Measurements from ENCODE around the gene CAVIN1. TPM values are rescaled to one million over a fixed set of nuclear protein-coding genes. Genes with fewer than 3 reads are reported as not detected.

The CAVIN1 gene
- total RNA-seq, 2 experiments from 2014 or later: 5.1 to 5.3 TPM

DNA sequence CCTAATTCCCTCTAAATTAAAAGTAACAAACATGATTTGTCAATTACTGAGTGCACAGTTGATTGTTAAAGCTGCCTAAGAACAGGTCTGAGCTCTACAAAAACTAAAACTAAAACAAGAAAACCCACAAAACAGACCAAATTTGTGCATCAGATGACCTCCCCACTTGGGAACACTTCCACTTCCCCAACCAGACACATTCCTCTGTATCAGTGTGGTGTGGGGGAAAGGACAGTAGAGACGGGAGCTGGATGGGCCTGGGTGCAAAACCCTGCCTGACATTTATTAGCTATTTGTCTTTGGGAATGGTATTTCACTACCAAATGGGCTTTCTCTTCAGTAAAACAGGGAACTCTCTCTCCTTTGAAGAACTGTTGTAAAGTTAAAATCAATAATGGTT lies 64.6 kb downstream of the CAVIN1 start:
- H3K27ac Mint-ChIP-seq: peak overlapping the region; percentile 11
- no peaks in the 10 kb centered on the region for H3K9me3 Mint-ChIP-seq
- POLR2A ChIA-PET: interaction anchor here (0.8 kb wide), 1 partner anchor 440 kb away, joined by 4 read pairs; the partner anchor contains the start of gene COA3
- H3K4me3 Mint-ChIP-seq: no peak overlapping the region
- peaks cover 15% of the 10 kb centered on the region for H3K36me3 Mint-ChIP-seq
- no peaks in the 10 kb centered on the region for H3K27me3 Mint-ChIP-seq
- DNase-seq (no peak), ATAC-seq (ENCODE audit: low read depth) (no peak)
- peaks cover 39% of the 10 kb centered on the region for H3K4me1 Mint-ChIP-seq

DNA sequence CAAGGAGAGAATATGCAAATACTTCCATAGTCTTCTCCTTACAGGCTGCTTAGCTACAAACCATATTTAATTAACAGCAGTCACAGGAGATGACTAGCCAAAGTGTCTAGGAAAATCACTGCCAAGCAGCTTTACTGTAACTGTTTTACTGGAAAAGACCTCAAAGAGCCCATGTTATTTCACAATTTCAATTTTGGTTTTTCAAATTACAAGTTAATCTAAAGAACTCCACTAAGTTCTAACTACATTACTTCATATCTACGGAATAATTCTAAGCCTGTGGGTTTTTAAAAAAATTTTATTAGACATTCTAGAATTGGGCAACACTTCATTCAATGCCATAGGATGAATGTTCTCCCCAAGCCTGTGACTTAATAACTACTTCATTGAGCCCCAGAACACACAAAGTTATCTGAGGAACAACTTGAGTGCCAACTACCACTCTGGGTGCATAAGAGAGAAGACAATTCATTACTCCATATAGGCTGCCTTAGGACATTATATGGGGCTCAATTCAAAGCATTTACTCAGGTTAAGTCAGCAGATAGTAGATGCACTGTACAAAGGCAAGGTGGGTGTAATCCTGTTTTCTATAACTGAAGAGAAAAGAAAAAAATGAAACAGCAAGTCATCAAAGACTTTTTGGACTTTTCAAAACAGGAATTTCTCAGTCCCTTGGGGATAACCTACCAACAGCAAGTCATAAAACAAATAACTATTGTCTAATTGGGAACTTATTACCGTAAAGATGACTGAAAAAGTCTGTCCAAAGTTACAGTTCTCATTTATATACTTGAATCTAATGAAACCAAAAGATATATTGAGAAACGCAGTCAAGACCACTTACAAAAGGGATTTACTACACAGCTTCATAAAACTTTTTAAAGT lies 67.9 kb downstream of the CAVIN1 start:
- ATAC-seq (ENCODE audit: low read depth) (no peak), DNase-seq (no peak)
- no peak overlapping the region for H3K4me3 Mint-ChIP-seq

More for the DNA sequence above, 67.9 kb downstream of the CAVIN1 start:
- H3K27ac Mint-ChIP-seq: no peak overlapping the region
- H3K27me3 Mint-ChIP-seq: no peaks in the 10 kb centered on the region
- H3K36me3 Mint-ChIP-seq: peaks cover 6% of the 10 kb centered on the region
- no peaks in the 10 kb centered on the region for H3K9me3 Mint-ChIP-seq
- POLR2A ChIA-PET: no interaction called here
- peaks cover 21% of the 10 kb centered on the region for H3K4me1 Mint-ChIP-seq

Other genes starting within 250 kb of the CAVIN1 start
- gene KCNH4, start 242.1 kb downstream of the CAVIN1 start, total RNA-seq: under 1 TPM in 1 of 2 experiments, not detected in 1; 0.09 TPM
- gene HCRT, start 237.8 kb downstream of the CAVIN1 start, total RNA-seq: not detected
- 10 to 100 TPM; 22.0 to 23.1 TPM for gene GHDC, start 228.8 kb downstream of the CAVIN1 start, total RNA-seq
- 100 to 1,000 TPM; 131 to 134 TPM for gene STAT5B, start 146.9 kb downstream of the CAVIN1 start, total RNA-seq
- gene STAT5A, start 134.8 kb downstream of the CAVIN1 start, total RNA-seq: 100 to 1,000 TPM; 125 to 131 TPM
- 100 to 1,000 TPM; 128 to 131 TPM for gene STAT3, start 34.8 kb downstream of the CAVIN1 start, total RNA-seq
- gene ATP6V0A1, start 35.6 kb upstream of the CAVIN1 start, total RNA-seq: 1 to 10 TPM; 8.1 TPM
- gene NAGLU, start 113.0 kb upstream of the CAVIN1 start, total RNA-seq: 10 to 100 TPM; 22.9 to 23.9 TPM
- 1 to 10 TPM; 1.2 TPM for gene HSD17B1, start 129.7 kb upstream of the CAVIN1 start, total RNA-seq
- 10 to 100 TPM; 83.3 to 98.1 TPM for gene COASY, start 138.9 kb upstream of the CAVIN1 start, total RNA-seq
- gene MLX, start 143.8 kb upstream of the CAVIN1 start, total RNA-seq: 10 to 100 TPM; 62.9 to 64.9 TPM
- gene PSMC3IP, start 154.5 kb upstream of the CAVIN1 start, total RNA-seq: 10 to 100 TPM; 15.9 to 16.9 TPM
- 10 to 100 TPM; 82.2 to 82.3 TPM for gene RETREG3, start 186.1 kb upstream of the CAVIN1 start, total RNA-seq
- 10 to 100 TPM; 55.6 to 57.6 TPM for gene TUBG1, start 186.4 kb upstream of the CAVIN1 start, total RNA-seq
- gene TUBG2, start 236.0 kb upstream of the CAVIN1 start, total RNA-seq: 10 to 100 TPM; 17.0 to 19.2 TPM

Measured in activated naive CD8-positive, alpha-beta T cell treated with anti-CD3 and anti-CD28 coated beads, Interleukin-2, amount 10 ng/mL, durations not matched to agents 7 days and 5 days (primary cell).